Natural killer cell (primary cell): ENCODE results near the gene GPR152. TPM values are rescaled to one million over a fixed set of nuclear protein-coding genes. Genes with fewer than 3 reads are reported as not detected.

Source experiments
- ATAC-seq, 3 donors: fragments of 150-1000 bp in 2 of 3; fragments of 200-7000 bp in 1 of 3; cut with Tn5 transposase; 1 replicate in 1 of 3; 2 replicates in 2 of 3; pipeline ENCODE4 v1.10.0; 2021; ENCODE audit warnings: mild to moderate bottlenecking in 2 of 3, moderate library complexity in 2 of 3
- DNase-seq, 2 donors: peaks; one replicate each; pipeline versions ENCODE4 v3.0.0 to v3.0.0-alpha.2; 2013 to 2021; ENCODE audit warnings: mixed read lengths in 1 of 2
- H3K27ac ChIP-seq: one replicate; pipeline ENCODE4 v1.5.1; 2013; ENCODE audit warnings: mild to moderate bottlenecking, low read length
- H3K27me3 ChIP-seq: one replicate; pipeline ENCODE4 v1.6.1; 2013; ENCODE audit warnings: low read length; ENCODE audit not compliant: control insufficient read depth, insufficient read depth
- H3K36me3 ChIP-seq: one replicate; pipeline ENCODE4 v1.6.1; 2013; ENCODE audit warnings: low read length; ENCODE audit not compliant: control insufficient read depth, insufficient read depth
- H3K4me1 ChIP-seq: one replicate; pipeline ENCODE4 v1.6.1; 2013; ENCODE audit warnings: low read length; ENCODE audit not compliant: control insufficient read depth, insufficient read depth
- H3K4me3 ChIP-seq: one replicate; pipeline ENCODE4 v1.5.1; 2013; ENCODE audit warnings: low read length
- H3K9me3 ChIP-seq: one replicate; pipeline ENCODE4 v1.6.1; 2013; ENCODE audit warnings: low read length; ENCODE audit not compliant: control insufficient read depth, insufficient read depth
- H3K27ac Mint-ChIP-seq, 2 donors: one replicate each; pipeline ENCODE4 v1.8.0; 2022; ENCODE audit warnings: mild to moderate bottlenecking in 2 of 2, mixed read lengths in 2 of 2, moderate library complexity in 1 of 2
- H3K27me3 Mint-ChIP-seq, 2 donors: one replicate each; pipeline ENCODE4 v1.8.0; 2022; ENCODE audit warnings: low read depth in 2 of 2, mixed read lengths in 2 of 2
- H3K36me3 Mint-ChIP-seq: one replicate; pipeline ENCODE4 v1.8.0; 2022; ENCODE audit warnings: mixed read lengths
- H3K4me1 Mint-ChIP-seq, 2 donors: one replicate each; pipeline ENCODE4 v1.8.0; 2022; ENCODE audit warnings: mixed read lengths in 2 of 2
- H3K4me3 Mint-ChIP-seq: one replicate; pipeline ENCODE4 v1.8.0; 2022; ENCODE audit warnings: mild to moderate bottlenecking, moderate library complexity, mixed read lengths
- H3K9me3 Mint-ChIP-seq, 2 donors: one replicate each; pipeline ENCODE4 v1.8.0; 2022; ENCODE audit warnings: mixed read lengths in 2 of 2
- WGBS: methylation state at CpG from one replicate; pipeline ENCODE4 v1.1.7; 2013; ENCODE audit warnings: missing lambda C conversion rate; ENCODE audit not compliant: insufficient coverage; 5-methylcytosine and 5-hydroxymethylcytosine counted together
- intact Hi-C: fragments of 100-400 bp; cut with micrococcal nuclease; formaldehyde crosslinking; loops from one replicate; pipeline ENCODE4 v1.14.2; 2022
- total RNA-seq, 4 donors: library from RNA; stranded (reverse); fragments of 120-200 nt in 1 of 4; gene quantifications; one replicate each; pipeline versions ENCODE4 v1.2.3 to v1.2.4, GENCODE V29; 2013 to 2022
- TF ChIP-seq, protein P1 (sequence below): fragments of 200-600 bp; IDR thresholded peaks from one replicate; pipeline ENCODE4 v1.8.0; 2022; ENCODE audit warnings: antibody characterized with exemption

The GPR152 gene
- total RNA-seq, 3 donors from 2014 or later (not counting 1 experiment from before 2014, with no cell fraction given) = 0.25 TPM; not detected in 2

DNA sequence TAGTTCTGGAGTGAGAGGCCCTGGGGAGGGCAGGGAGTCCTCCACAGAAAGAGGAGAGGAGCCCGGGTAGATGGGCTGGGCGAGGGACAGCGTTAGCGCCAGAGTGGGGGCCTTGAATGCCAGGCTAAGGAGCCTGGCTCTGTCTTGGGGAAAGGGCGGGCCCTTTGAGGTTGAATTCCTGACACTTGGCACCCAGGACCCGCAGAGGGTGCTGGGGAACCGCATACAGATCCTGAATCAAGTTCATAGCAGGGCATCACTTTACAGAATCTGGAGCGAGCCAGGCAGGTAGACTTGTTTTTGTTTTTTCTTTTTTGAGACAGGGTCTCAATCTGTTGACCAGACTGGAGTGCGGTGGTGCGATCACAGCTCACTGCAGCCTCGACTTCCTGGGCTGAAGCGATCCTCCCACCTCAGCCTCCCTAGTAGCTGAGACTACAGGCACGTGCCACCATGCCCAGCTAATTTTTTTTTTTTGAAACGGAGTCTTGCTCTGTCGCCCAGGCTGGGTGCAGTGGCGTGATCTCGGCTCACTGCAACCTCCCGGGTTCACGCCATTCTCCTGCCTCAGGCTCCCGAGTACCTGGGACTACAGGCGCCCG lies 31.0 kb downstream of the GPR152 start:
- ATAC-seq (no peak), DNase-seq (no peak)
- H3K27ac ChIP-seq = peak overlapping the region; percentile 54
- Mint-ChIP-seq H3K27ac (peak overlapping the region; percentile 83 to 87), H3K9me3 (no peaks in the 10 kb centered on the region), H3K36me3 (no peaks in the 10 kb centered on the region), H3K4me1 (peaks cover 15 to 63% of the 10 kb centered on the region in 2 donors), H3K27me3 (no peaks in the 10 kb centered on the region), H3K4me3 (peak overlapping the region; percentile 79)
- intact Hi-C loops = loop anchor here (2.0 kb wide), 1 partner anchor 19 kb away; no protein-coding TSS in a partner anchor
- no peaks in the 10 kb centered on the region for H3K9me3 ChIP-seq
- no peaks in the 10 kb centered on the region for H3K36me3 ChIP-seq
- 75% methylated on average over 22 of the region's 22 CpGs for WGBS
- no peak overlapping the region for H3K4me3 ChIP-seq
- H3K4me1 ChIP-seq = peaks cover 53% of the 10 kb centered on the region
- no peaks in the 10 kb centered on the region for H3K27me3 ChIP-seq
- TF ChIP-seq, protein P1, sequence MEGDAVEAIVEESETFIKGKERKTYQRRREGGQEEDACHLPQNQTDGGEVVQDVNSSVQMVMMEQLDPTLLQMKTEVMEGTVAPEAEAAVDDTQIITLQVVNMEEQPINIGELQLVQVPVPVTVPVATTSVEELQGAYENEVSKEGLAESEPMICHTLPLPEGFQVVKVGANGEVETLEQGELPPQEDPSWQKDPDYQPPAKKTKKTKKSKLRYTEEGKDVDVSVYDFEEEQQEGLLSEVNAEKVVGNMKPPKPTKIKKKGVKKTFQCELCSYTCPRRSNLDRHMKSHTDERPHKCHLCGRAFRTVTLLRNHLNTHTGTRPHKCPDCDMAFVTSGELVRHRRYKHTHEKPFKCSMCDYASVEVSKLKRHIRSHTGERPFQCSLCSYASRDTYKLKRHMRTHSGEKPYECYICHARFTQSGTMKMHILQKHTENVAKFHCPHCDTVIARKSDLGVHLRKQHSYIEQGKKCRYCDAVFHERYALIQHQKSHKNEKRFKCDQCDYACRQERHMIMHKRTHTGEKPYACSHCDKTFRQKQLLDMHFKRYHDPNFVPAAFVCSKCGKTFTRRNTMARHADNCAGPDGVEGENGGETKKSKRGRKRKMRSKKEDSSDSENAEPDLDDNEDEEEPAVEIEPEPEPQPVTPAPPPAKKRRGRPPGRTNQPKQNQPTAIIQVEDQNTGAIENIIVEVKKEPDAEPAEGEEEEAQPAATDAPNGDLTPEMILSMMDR = no peak

DNA sequence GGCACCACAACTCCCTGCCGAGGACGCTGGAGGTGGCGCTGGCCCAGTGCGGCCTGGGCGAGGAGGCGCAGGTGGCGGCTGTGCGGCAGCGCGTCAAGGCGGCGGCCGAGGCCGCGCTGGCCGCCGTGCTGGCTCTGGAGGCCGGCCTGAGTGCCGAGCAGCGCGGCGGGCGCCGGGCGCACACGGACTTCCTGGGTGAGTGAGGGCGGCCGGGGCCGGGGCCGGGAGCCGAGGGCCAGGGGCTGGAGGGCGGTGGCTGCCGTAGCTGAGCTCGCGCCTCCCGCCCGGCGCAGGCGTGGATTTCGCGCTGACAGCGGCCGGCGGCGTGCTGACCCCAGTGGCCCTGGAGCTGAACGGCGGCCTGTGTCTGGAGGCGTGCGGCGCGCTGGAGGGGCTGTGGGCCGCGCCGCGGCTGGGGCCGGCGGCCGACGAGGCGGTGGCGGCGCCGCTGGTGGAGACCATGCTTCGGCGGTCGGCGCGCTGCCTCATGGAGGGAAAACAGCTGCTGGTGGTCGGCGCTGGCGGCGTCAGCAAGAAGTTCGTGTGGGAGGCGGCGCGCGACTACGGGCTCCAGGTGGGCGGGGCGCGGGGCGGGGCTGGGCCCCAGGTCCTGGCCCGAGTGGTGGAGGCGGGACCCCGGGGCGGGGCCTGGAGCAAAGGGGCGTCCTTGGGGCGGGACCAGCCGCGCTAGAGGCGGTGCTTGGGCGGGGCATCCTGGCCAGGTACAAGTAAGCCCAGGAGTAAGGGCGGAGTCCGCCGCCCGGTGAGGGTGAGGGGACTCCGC lies 31.7 kb downstream of the GPR152 start:
- Histone ChIP-seq H3K27me3 (no peaks in the 10 kb centered on the region), H3K27ac (peak overlapping the region; percentile 79), H3K36me3 (no peaks in the 10 kb centered on the region), H3K4me3 (peak overlapping the region; percentile 38), H3K4me1 (peaks cover 60% of the 10 kb centered on the region), H3K9me3 (no peaks in the 10 kb centered on the region)
- under 1% methylated on average over 97 of the region's 97 CpGs for WGBS
- intact Hi-C loops = loop anchor here (2.0 kb wide), 1 partner anchor 18 kb away; no protein-coding TSS in a partner anchor
- Mint-ChIP-seq H3K9me3 (no peaks in the 10 kb centered on the region), H3K27ac (peak overlapping the region; percentile 83 to 87), H3K4me1 (peaks cover 21 to 70% of the 10 kb centered on the region in 2 donors), H3K4me3 (peak overlapping the region; percentile 79), H3K27me3 (no peaks in the 10 kb centered on the region), H3K36me3 (no peaks in the 10 kb centered on the region)
- DNase-seq (peak; percentile 97 to 98), ATAC-seq (peak; percentile 92 to 99 (median 95))
- TF ChIP-seq, protein P1 = no peak

GRCh38 chr11:67420147-67420645 lies 32.3 kb downstream of the GPR152 start:
- Histone ChIP-seq H3K4me3 (peak overlapping the region; percentile 38), H3K36me3 (no peaks in the 10 kb centered on the region), H3K27me3 (no peaks in the 10 kb centered on the region), H3K4me1 (peaks cover 63% of the 10 kb centered on the region), H3K27ac (peak overlapping the region; percentile 79), H3K9me3 (no peaks in the 10 kb centered on the region)
- intact Hi-C loops = loop anchor here (2.0 kb wide), 1 partner anchor 17 kb away; no protein-coding TSS in a partner anchor
- ATAC-seq (no peak), DNase-seq (no peak)
- TF ChIP-seq, protein P1 = no peak
- Mint-ChIP-seq H3K4me3 (peak overlapping the region; percentile 79), H3K4me1 (peaks cover 21 to 71% of the 10 kb centered on the region in 2 donors), H3K36me3 (no peaks in the 10 kb centered on the region), H3K9me3 (no peaks in the 10 kb centered on the region), H3K27ac (peak overlapping the region; percentile 83 to 87), H3K27me3 (no peaks in the 10 kb centered on the region)
- WGBS = 35% methylated on average over 15 of the region's 15 CpGs
